GM12873 (cell line): ENCODE data around the gene CALN1.

Experiments
- CTCF ChIP-seq: IDR thresholded peaks from 2 replicates; pipeline ENCODE4 v1.5.1; 2012; ENCODE audit warnings: low read depth, mild to moderate bottlenecking, moderate library complexity, low read length, control low read depth; ENCODE audit not compliant: insufficient read depth; ENCODE audit errors: missing control alignments

The CALN1 gene

GRCh38 chr7:72308986-72309385, 103.2 kb downstream of the CALN1 start:
- TF ChIP-seq CTCF: no peak

- TF ChIP-seq CTCF: no peak
Measured at GRCh38 chr7:72307566-72307965, 104.6 kb downstream of the CALN1 start.

GRCh38 chr7:72298912-72299311, 113.2 kb downstream of the CALN1 start:
- no peak for TF ChIP-seq CTCF

GRCh38 chr7:72298091-72298490, 114.0 kb downstream of the CALN1 start:
- TF ChIP-seq CTCF: no peak

GRCh38 chr7:72297636-72298035, 114.5 kb downstream of the CALN1 start:
- TF ChIP-seq CTCF: no peak

- TF ChIP-seq CTCF: no peak
Measured at GRCh38 chr7:72292794-72293193, 119.3 kb downstream of the CALN1 start.

- no peak for TF ChIP-seq CTCF
Measured at GRCh38 chr7:72292118-72292517, 120.0 kb downstream of the CALN1 start.
